HepG2 (cell line): ENCODE results near the gene TTYH2. TPM values are rescaled to one million over a fixed set of nuclear protein-coding genes. Genes with fewer than 3 reads are reported as not detected.
A peak's percentile ranks its signal among the peaks of the same experiment; 100 is the strongest.

Source experiments
- ATAC-seq: fragments of 200-7000 bp; cut with Tn5 transposase; 3 replicates; pipeline ENCODE4 v1.9.1; 2020; ENCODE audit warnings: mild to moderate bottlenecking, moderate library complexity
- BruUV-seq: library from RNA; stranded (reverse); fragments of 400-500 nt; replicated peaks from 2 replicates; lab custom pipeline; 2021; lab: Mats Ljungman, UMichigan
- CTCF ChIA-PET: fragments of 300-600 bp; formaldehyde crosslinking; extraction: SDS; loops from one replicate; lab custom pipeline; 2021; ENCODE audit warnings: low total read pairs, inconsistent platforms, low intra/inter-chr PET ratio; lab: Yijun Ruan, JAX
- POLR2A ChIA-PET: fragments of 350-600 bp; sonication (Branson Sonifier 250); formaldehyde crosslinking; loops from one replicate; lab custom pipeline; 2020; ENCODE audit warnings: antibody characterized with exemption, inconsistent platforms; lab: Yijun Ruan, JAX
- DNase-seq: peaks from one replicate; pipeline ENCODE4 v3.0.0-alpha.2; 2015; ENCODE audit warnings: low spot score
- FAIRE-seq: peaks from 3 replicates; lab custom pipeline; 2011; peaks lifted over from hg19 to GRCh38; lab: Jason Lieb, UNC
- H2AFZ ChIP-seq: one replicate; pipeline ENCODE4 v1.6.1; 2011; ENCODE audit warnings: low read length, inconsistent platforms
- H3K27ac ChIP-seq: fragments of 300-600 bp; 3 replicates; pipeline ENCODE4 v1.8.0; 2011; ENCODE audit warnings: mixed run types, mild to moderate bottlenecking, mixed read lengths, low read length, inconsistent platforms; ENCODE audit not compliant: insufficient read depth; ENCODE audit errors: extremely low read length
- H3K27me3 ChIP-seq, 2 experiments: fragments of 200-600 bp in 1 of 2; 2 replicates in 1 of 2; 3 replicates in 1 of 2; pipeline versions ENCODE4 v1.6.0 to v1.8.0; 2011; ENCODE audit warnings: low read length in 2 of 2, mild to moderate bottlenecking in 2 of 2, moderate library complexity in 2 of 2, inconsistent platforms in 1 of 2; ENCODE audit not compliant: insufficient read depth in 2 of 2, control insufficient read depth in 1 of 2
- H3K36me3 ChIP-seq, 2 experiments: fragments of 200-600 bp in 1 of 2; replicated peaks in 1 of 2; 2 replicates in 1 of 2; 3 replicates in 1 of 2; pipeline versions ENCODE4 v1.5.1 to v1.8.0; 2011; ENCODE audit warnings: low read length in 2 of 2, inconsistent platforms in 1 of 2; ENCODE audit not compliant: insufficient read depth in 2 of 2, control insufficient read depth in 1 of 2
- H3K4me1 ChIP-seq: 2 replicates; pipeline ENCODE4 v1.5.1; 2012; ENCODE audit warnings: low read length, inconsistent platforms; ENCODE audit not compliant: insufficient read depth
- H3K4me2 ChIP-seq: 2 replicates; pipeline ENCODE4 v1.6.0; 2011; ENCODE audit warnings: low read depth, low read length, inconsistent platforms
- H3K4me3 ChIP-seq, 3 experiments: fragments of 200-600 bp in 1 of 3; sonication (generic), shearing (Covaris generic) in 1 of 3; replicated peaks in 1 of 3; 2 replicates each; pipeline ENCODE4 v1.5.1; 2011 to 2016; ENCODE audit warnings: low read length in 3 of 3, inconsistent platforms in 2 of 3, low read depth in 2 of 3, mild to moderate bottlenecking in 2 of 3, control low read depth in 1 of 3, mixed read lengths in 1 of 3; ENCODE audit not compliant: insufficient read depth in 1 of 3
- H3K79me2 ChIP-seq: one replicate; pipeline ENCODE4 v1.6.1; 2011; ENCODE audit warnings: low read length, inconsistent platforms; ENCODE audit not compliant: insufficient read depth
- H3K9ac ChIP-seq: 2 replicates; pipeline ENCODE4 v1.6.0; 2011; ENCODE audit warnings: mild to moderate bottlenecking, low read depth, low read length, inconsistent platforms; ENCODE audit not compliant: insufficient read depth
- H3K9me3 ChIP-seq: 2 replicates; pipeline ENCODE4 v1.5.1; 2012; ENCODE audit warnings: mild to moderate bottlenecking, low read length
- H4K20me1 ChIP-seq: 2 replicates; pipeline ENCODE4 v1.6.0; 2011; ENCODE audit warnings: inconsistent platforms, mild to moderate bottlenecking, low read length, moderate library complexity; ENCODE audit not compliant: insufficient read depth
- BRD4 ChIP-seq: sonication (generic); formaldehyde crosslinking; IDR thresholded peaks from 2 replicates; pipeline ENCODE4 v1.4.0; 2020; ENCODE audit warnings: missing genetic modification reagents
- CEBPB ChIP-seq: IDR thresholded peaks from 2 replicates; pipeline ENCODE4 v1.6.1; 2011; ENCODE audit warnings: low read depth, low read length, improper control_type of control experiment, borderline replicate concordance
- DNMT1 ChIP-seq: sonication (generic); formaldehyde crosslinking; IDR thresholded peaks from 2 replicates; pipeline ENCODE4 v1.5.1; 2020; ENCODE audit warnings: mild to moderate bottlenecking, missing genetic modification reagents
- ETV6 ChIP-seq: sonication (generic); formaldehyde crosslinking; conservative IDR thresholded peaks from 2 replicates; pipeline ENCODE4 v1.4.0; 2020; ENCODE audit warnings: missing genetic modification reagents
- HCFC1 ChIP-seq: fragments of 150-350 bp; IDR thresholded peaks from 2 replicates; pipeline ENCODE4 v1.6.1; 2014; ENCODE audit warnings: low read depth, low read length
- ISX ChIP-seq: sonication (generic); formaldehyde crosslinking; conservative IDR thresholded peaks from 2 replicates; pipeline ENCODE4 v1.5.0; 2020; ENCODE audit warnings: missing genetic modification reagents
- NFYB ChIP-seq: sonication (generic); formaldehyde crosslinking; IDR thresholded peaks from 2 replicates; pipeline ENCODE4 v1.4.0; 2020; ENCODE audit warnings: missing genetic modification reagents
- NFYC ChIP-seq: IDR thresholded peaks from 2 replicates; pipeline ENCODE4 v1.6.1; 2016; ENCODE audit warnings: missing genetic modification reagents, missing compliant biosample characterization
- SUZ12 ChIP-seq: fragments of 150-350 bp; IDR thresholded peaks from 2 replicates; pipeline ENCODE4 v1.6.1; 2014; ENCODE audit warnings: low read depth, low read length
- THAP11 ChIP-seq: IDR thresholded peaks from 2 replicates; pipeline ENCODE4 v1.6.1; 2016; ENCODE audit warnings: missing biosample characterization, missing genetic modification reagents
- TOPORS ChIP-seq: sonication (generic); formaldehyde crosslinking; IDR thresholded peaks from 2 replicates; pipeline ENCODE4 v1.8.0; 2023; ENCODE audit warnings: mild to moderate bottlenecking, missing genetic modification reagents
- USF2 ChIP-seq, 2 experiments: sonication (generic) in 1 of 2; formaldehyde crosslinking in 1 of 2; IDR thresholded peaks; 2 replicates each; pipeline versions ENCODE4 v1.5.1 to v1.6.1; 2011 to 2020; ENCODE audit warnings: borderline replicate concordance in 1 of 2, low read depth in 1 of 2, low read length in 1 of 2, mild to moderate bottlenecking in 1 of 2, missing genetic modification reagents in 1 of 2, moderate library complexity in 1 of 2
- ZNF143 ChIP-seq: sonication (generic); formaldehyde crosslinking; IDR thresholded peaks from 2 replicates; pipeline ENCODE4 v1.4.0; 2020; ENCODE audit warnings: missing genetic modification reagents
- ZNF17 ChIP-seq: sonication (generic); formaldehyde crosslinking; IDR thresholded peaks from 2 replicates; pipeline ENCODE4 v1.5.0; 2020; ENCODE audit warnings: mild to moderate bottlenecking, missing genetic modification reagents
- ZSCAN5A ChIP-seq: sonication (generic); formaldehyde crosslinking; IDR thresholded peaks from 2 replicates; pipeline ENCODE4 v1.8.0; 2022; ENCODE audit warnings: mild to moderate bottlenecking, missing genetic modification reagents, borderline replicate concordance
- WGBS: methylation state at CpG from one replicate; pipeline ENCODE4 v1.1.6; 2017; ENCODE audit warnings: low lambda C conversion rate; 5-methylcytosine and 5-hydroxymethylcytosine counted together
- in situ Hi-C: cut with HindIII; loops from 2 replicates; pipeline ENCODE4 v1.10.0; 2017; ENCODE audit warnings: low pct_unique_long_range_greater_than_20kb; ENCODE audit not compliant: extremely low pct_ligation_motif_present
- intact Hi-C: fragments of 100-400 bp; cut with micrococcal nuclease; formaldehyde crosslinking; loops from one replicate; pipeline ENCODE4 v1.10.0; 2022; ENCODE audit not compliant: unreplicated experiment
- polyA plus RNA-seq, 8 experiments: library from polyadenylated mRNA; depleted of rRNA in 3 of 8; stranded (reverse) in 7 of 8; unstranded in 1 of 8; fragments of >200 nt; fragmentation: Illumina TruSeq in 4 of 8; extraction: Trizol in 4 of 8; gene quantifications; 2 replicates each; pipeline versions ENCODE4 v1.2.1 to v1.2.3, GENCODE V29; 2011 to 2016; ENCODE audit warnings: low read depth in 4 of 8, missing spikeins in 1 of 8, mixed read lengths in 1 of 8; ENCODE audit not compliant: insufficient read depth in 1 of 8
- total RNA-seq, 5 experiments: library from RNA; depleted of rRNA; stranded (reverse); fragments of >200 nt; fragmentation: Illumina TruSeq; extraction: Trizol; gene quantifications; 2 replicates each; pipeline ENCODE4 v1.2.3, GENCODE V29; 2016; ENCODE audit warnings: low read depth in 1 of 5
- TF ChIP-seq, protein P1 (sequence below): sonication (generic); formaldehyde crosslinking; IDR thresholded peaks from 2 replicates; pipeline ENCODE4 v1.5.1; 2020; ENCODE audit warnings: missing genetic modification reagents, mild to moderate bottlenecking, borderline replicate concordance
- TF ChIP-seq, protein P2 (sequence below): sonication (generic); formaldehyde crosslinking; IDR thresholded peaks from 2 replicates; pipeline ENCODE4 v1.4.0; 2020; ENCODE audit warnings: missing genetic modification reagents

TTYH2 gene
- total and polyA plus RNA-seq, 2 of the 13 experiments (the other 11 are each of a cell fraction or from before 2014, with no cell fraction given), result 0.77 to 0.96 TPM

DNA sequence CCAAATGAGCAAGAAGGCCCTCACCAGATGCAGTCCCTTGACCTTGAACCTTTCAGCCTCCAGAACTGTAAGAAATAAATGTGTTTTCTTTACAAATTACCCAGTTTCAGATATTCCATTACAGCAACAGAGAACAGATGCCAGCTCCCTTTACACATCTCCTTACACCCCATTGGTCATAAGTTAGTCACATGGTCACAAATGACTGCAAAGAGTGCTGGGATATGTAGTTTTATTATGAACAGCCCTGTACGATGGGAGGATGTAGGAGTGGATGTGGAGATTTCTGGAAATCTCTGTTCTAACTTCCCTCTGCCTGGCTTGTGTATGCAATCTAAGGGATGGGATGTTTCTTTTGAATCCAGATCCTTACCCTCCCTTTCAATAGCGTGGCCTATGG is 23.2 kb upstream of the TTYH2 start:
- H3K4me2 ChIP-seq, result no peak overlapping the region
- 0% methylated on average over 2 of the region's 2 CpGs for WGBS
- peak; percentile 51 for ATAC-seq
- ChIA-PET CTCF (no interaction called here), POLR2A (interaction anchor here (0.6 kb wide), 1 partner anchor 13 kb away, joined by 3 read pairs; the partner anchor contains the start of gene RPL38)
- no peaks in the 10 kb centered on the region for H3K79me2 ChIP-seq
- no peaks in the 10 kb centered on the region for H3K36me3 ChIP-seq
- H3K27me3 ChIP-seq, result peaks cover 3 to 27% of the 10 kb centered on the region in 2 experiments
- in situ Hi-C loops (no loop called here), intact Hi-C loops (no loop called here)
- H3K27ac ChIP-seq, result no peak overlapping the region
- no TSS peak for BruUV-seq
- peaks cover 14% of the 10 kb centered on the region for H3K4me1 ChIP-seq
- no peak overlapping the region for H2AFZ ChIP-seq
- no peaks in the 10 kb centered on the region for H4K20me1 ChIP-seq
- no peak for FAIRE-seq
- H3K9ac ChIP-seq, result no peak overlapping the region
- no peak overlapping the region for H3K4me3 ChIP-seq
- DNase-seq, result peak; percentile 44
- TF ChIP-seq NFYC (peak; percentile 77), SUZ12 (peak; percentile 24; the same call in 1 of the 2 replicates), ZNF143 (peak; percentile 85), HCFC1 (peak; percentile 59; the same call in 1 of the 2 replicates), USF2 (IDR thresholded peaks at IDR 0.05; ENCODE audit: low read depth, low read length) (peak; percentile 52), USF2 (CRISPR knock-in tag; IDR thresholded peaks at IDR 0.05; ENCODE audit: borderline replicate concordance) (peak; percentile 69; the same call in 1 of the 2 replicates), TOPORS (no peak), ETV6 (CRISPR knock-in tag) (0 out of 2 replicates have a peak, but pooled peaks have one; percentile 0), THAP11 (peak; percentile 97), CEBPB (no peak), ISX (CRISPR knock-in tag) (no peak), ZNF17 (no peak), ZSCAN5A (CRISPR knock-in tag) (no peak), BRD4 (CRISPR knock-in tag) (no peak), DNMT1 (CRISPR knock-in tag) (no peak), NFYB (CRISPR knock-in tag) (peak; percentile 42; the same call in 1 of the 2 replicates)
- TF ChIP-seq, protein P1, sequence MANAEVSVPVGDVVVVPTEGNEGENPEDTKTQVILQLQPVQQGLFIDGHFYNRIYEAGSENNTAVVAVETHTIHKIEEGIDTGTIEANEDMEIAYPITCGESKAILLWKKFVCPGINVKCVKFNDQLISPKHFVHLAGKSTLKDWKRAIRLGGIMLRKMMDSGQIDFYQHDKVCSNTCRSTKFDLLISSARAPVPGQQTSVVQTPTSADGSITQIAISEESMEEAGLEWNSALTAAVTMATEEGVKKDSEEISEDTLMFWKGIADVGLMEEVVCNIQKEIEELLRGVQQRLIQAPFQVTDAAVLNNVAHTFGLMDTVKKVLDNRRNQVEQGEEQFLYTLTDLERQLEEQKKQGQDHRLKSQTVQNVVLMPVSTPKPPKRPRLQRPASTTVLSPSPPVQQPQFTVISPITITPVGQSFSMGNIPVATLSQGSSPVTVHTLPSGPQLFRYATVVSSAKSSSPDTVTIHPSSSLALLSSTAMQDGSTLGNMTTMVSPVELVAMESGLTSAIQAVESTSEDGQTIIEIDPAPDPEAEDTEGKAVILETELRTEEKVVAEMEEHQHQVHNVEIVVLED (CRISPR knock-in tag), result no peak
- TF ChIP-seq, protein P2, sequence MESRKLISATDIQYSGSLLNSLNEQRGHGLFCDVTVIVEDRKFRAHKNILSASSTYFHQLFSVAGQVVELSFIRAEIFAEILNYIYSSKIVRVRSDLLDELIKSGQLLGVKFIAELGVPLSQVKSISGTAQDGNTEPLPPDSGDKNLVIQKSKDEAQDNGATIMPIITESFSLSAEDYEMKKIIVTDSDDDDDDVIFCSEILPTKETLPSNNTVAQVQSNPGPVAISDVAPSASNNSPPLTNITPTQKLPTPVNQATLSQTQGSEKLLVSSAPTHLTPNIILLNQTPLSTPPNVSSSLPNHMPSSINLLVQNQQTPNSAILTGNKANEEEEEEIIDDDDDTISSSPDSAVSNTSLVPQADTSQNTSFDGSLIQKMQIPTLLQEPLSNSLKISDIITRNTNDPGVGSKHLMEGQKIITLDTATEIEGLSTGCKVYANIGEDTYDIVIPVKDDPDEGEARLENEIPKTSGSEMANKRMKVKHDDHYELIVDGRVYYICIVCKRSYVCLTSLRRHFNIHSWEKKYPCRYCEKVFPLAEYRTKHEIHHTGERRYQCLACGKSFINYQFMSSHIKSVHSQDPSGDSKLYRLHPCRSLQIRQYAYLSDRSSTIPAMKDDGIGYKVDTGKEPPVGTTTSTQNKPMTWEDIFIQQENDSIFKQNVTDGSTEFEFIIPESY, result no peak
- no peaks in the 10 kb centered on the region for H3K9me3 ChIP-seq
